Activated CD4-positive, CD25-positive, alpha-beta regulatory T cell treated with anti-CD3 and anti-CD28 coated beads, Interleukin-2, amount 50 U/mL, for 72 hours (primary cell): ENCODE results near the gene EVL.

Experiments
- DNase-seq: peaks from one replicate; pipeline ENCODE4 v3.0.0; 2021

The EVL gene

GRCh38 chr14:100086361-100086760, 21.1 kb downstream of the EVL start:
- DNase-seq = no peak

GRCh38 chr14:100088226-100088625, 23.0 kb downstream of the EVL start:
- no peak for DNase-seq

DNA sequence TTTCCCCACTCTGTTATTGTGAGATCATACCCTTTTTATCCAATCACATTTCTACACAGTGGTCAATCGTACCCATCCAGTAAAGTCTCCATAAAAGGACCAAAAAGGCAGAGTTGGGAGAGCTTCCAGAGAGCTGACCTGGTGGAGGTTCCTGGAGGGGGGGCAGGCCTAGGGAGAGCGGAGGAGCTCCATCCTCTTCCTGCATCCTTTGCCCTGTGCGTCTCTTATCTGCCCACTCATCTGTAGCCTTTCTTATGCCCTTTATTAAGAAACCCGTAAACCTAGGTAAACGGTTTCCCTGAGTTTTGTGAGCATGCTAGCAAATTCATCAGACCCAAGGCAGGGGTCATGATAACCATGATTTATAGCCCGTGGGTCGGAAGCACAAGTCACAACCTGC, 26.2 kb downstream of the EVL start:
- no peak for DNase-seq

DNA sequence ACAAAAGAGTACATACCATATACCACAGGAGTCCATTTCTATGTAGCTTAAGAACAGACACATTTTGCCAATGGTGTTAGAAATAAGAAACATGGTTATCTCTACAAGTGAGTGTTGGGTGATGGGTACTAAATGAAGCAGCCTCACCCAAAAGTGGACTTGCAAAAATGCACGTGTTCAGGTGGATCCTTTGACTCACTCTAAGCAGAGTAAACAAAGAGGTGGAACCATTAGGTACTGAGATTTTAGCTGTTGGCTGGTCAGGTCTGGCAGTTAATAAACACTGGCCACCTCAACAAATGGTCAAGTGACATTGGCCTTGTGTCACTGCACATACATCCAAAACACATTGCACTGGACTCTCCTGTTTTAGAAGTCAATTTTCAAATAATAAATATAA, 27.6 kb downstream of the EVL start:
- DNase-seq = no peak

DNA sequence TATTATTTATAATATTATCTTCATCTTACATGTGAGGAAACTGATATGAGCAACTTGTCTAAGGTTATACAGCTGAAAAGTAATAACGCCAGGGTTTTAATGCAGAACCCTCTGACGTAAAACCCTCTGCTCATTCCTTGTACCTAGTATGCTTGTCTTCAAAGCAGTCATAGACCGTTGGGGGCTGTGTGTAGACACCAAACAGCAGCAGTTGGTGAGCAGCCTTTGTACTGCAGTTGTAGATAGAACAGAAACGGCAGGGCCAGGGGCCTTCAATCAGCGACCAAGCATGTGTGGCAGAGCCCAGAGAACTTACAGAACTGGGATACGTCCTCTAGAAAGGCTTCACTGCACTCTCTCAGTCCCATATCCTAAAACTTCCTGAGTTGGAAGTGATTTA, 28.1 kb downstream of the EVL start:
- DNase-seq = no peak

- no peak for DNase-seq
These were observed 31.4 kb downstream of the EVL start for GRCh38 chr14:100096656-100097055.

DNA sequence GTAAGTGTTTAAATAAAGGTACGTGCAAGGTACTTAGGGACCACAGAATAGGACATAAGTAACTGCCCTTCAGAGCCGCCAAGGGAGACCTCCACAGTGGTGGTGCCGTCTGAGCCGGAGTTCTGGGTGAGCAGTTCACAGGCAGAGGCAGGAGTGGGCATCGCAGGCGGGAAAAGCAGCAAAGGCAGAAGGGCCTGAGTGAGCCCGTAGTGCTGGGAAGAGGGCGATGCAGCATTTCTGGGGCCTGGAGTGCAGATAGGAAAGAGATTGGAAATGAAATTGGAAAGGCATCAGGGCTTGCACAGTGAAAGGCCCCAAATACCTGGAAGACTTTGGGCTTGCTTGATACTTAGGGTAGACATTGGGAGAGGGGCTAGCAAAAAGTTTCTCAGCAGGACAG, 32.9 kb downstream of the EVL start:
- peak; percentile 22 for DNase-seq

DNA sequence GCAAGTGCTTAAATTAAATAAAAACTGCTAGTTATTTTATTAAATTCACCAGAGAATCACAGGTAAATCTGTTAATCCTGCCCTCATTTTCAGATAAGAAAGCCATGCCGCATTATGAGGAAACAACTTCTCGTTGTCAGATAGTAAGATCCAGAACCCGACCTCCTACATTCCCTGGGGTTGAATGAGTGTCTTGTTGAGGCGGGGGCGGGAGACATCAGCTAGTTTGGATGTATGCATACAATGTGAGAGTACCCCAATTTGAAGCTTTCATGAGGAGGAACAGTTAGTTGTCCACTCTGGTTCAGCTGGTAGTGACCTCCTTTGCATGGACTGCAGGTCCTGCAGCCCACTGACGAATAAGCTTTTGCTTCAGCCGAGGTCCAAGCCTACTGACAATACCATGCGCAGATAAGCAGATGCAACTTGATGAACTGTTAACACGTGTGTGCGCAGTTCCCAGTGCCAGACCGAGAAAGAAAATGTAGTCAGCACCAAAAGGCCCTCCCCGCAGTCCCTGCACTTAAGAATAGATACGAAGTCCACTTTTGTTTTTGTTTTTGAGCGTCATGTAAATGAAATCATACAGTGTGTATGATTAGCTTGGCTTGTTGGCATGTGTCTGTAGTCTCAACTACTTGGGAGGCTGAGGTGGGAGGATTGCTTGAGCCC, 34.9 kb downstream of the EVL start:
- no peak for DNase-seq

GRCh38 chr14:100102156-100102785, 37.0 kb downstream of the EVL start:
- no peak for DNase-seq

GRCh38 chr14:100103250-100104005, 38.2 kb downstream of the EVL start:
- DNase-seq = no peak

DNA sequence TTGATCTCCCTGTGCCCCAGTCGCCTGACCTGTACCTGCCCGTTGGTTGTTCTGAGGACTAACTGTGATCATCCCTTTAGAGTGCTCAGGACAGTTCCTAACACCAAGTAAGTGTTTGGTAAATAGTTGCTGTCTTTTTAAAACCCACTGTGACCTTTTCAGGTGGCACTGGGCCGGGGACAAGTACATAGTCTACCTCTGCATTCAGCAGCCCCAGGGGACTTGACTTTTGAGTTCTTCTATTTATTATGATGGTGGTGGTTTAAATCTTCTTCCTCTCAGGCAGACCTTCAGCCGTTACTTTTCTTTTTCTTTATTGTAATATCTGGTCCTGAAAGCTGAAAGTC, 38.8 kb downstream of the EVL start:
- DNase-seq = no peak

- DNase-seq = no peak
These were observed 39.5 kb downstream of the EVL start for GRCh38 chr14:100104523-100105300.

DNA sequence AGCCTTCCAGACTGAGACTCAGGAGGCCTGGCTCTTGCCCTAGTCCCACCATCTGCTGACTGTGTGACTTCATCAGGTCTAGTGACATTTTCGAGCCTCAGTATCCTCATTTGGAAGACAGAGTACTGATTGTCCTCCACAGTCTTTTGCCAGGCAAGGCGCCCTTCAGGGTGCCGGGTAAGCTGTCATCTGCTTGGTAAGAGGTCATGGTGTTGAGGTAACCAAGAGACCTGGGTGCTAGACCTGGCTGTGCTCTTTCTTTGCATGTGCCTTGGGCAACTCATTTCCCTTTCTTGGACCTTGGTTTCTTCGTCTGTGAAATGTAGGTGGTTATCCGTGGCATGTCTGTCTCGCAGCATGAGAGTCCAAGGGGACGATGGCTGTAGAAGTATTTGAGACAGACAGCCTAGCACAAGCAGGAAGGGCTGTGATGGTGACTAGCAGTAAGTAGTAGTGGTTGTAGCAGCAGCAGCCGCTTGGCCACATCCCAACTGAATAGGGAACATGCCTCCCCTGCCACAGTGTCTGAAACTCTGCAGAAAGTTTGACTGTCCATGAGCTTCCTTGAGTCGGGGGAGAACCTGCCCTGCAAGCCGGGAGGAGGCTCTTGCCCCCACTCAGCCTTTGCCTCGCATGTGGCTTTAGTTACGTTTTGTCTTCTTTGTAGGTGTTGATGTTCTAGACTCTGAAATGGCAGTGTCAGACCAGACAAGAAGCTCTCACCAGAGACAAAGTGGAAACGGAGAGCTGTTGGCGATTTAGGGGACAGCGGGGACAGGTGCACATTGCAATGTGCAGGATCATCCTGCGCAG, 40.3 kb downstream of the EVL start:
- DNase-seq = no peak

GRCh38 chr14:100106250-100107112, 41.3 kb downstream of the EVL start:
- DNase-seq = no peak

GRCh38 chr14:100107236-100107635, 42.0 kb downstream of the EVL start:
- no peak for DNase-seq

GRCh38 chr14:100108042-100108825, 43.0 kb downstream of the EVL start:
- DNase-seq = peak; percentile 92

- no peak for DNase-seq
These were observed 43.8 kb downstream of the EVL start for GRCh38 chr14:100108840-100109593.

GRCh38 chr14:100109594-100109955, 44.4 kb downstream of the EVL start:
- DNase-seq = no peak

DNA sequence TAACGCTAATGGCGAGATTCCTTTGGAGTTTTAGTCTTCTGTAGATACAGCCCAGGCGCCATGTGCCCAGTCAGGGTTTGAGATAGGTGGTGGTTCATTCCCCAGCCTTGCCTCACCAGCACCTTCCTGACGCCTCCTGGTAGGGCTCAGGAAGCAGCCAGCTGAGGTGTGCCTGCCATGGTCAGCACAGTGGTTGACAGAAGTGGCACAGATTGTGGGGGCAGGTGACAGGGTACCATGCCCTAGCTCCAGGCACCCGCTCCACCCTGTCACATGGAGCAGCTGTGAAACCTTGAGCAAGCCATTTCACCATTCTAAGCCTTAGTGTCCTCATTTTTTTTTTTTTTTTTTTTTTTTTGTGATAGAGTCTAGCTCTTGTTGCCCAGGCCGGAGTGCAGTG, 45.6 kb downstream of the EVL start:
- no peak for DNase-seq
